Measurements from ENCODE around the gene CACNG3.

DNA sequence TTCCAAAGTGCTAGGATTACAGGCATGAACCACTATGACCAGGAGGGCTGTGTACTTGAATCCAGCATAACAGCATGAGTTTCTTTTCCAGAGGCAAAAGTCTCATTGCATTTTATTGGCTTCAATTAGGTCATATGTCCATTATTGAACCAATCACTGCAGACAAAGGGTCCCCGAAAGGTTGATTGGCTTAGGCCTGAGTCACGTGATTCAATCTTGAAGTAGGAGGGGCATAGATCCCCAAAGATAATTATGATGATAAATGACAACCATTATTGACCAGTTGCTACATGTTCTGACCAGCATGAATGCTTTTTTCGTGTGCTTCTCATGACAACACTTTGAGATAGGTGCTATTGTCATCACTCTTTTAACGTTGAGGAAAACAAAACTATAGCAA lies 25.3 kb downstream of the CACNG3 start:
- TF ChIP-seq, protein P1, sequence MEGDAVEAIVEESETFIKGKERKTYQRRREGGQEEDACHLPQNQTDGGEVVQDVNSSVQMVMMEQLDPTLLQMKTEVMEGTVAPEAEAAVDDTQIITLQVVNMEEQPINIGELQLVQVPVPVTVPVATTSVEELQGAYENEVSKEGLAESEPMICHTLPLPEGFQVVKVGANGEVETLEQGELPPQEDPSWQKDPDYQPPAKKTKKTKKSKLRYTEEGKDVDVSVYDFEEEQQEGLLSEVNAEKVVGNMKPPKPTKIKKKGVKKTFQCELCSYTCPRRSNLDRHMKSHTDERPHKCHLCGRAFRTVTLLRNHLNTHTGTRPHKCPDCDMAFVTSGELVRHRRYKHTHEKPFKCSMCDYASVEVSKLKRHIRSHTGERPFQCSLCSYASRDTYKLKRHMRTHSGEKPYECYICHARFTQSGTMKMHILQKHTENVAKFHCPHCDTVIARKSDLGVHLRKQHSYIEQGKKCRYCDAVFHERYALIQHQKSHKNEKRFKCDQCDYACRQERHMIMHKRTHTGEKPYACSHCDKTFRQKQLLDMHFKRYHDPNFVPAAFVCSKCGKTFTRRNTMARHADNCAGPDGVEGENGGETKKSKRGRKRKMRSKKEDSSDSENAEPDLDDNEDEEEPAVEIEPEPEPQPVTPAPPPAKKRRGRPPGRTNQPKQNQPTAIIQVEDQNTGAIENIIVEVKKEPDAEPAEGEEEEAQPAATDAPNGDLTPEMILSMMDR (conservative IDR thresholded peaks at IDR 0.05) = no peak
- TF ChIP-seq EZH2 (IDR thresholded peaks at IDR 0.05; ENCODE audit: low read depth) = no peak

Measured in PC-9 (cell line).